ENCODE data around the gene SH2D1A. TPM values are rescaled to one million over a fixed set of nuclear protein-coding genes. Genes with fewer than 3 reads are reported as not detected.

The SH2D1A gene
- total RNA-seq, 1 donor: not detected

- no peak overlapping the region for H3K27ac ChIP-seq (ENCODE audit: low read depth, low read length)
- no peaks in the 10 kb centered on the region for H3K9me3 ChIP-seq (ENCODE audit: low read depth, low read length)
- no peak overlapping the region for H3K4me2 ChIP-seq (ENCODE audit: insufficient read depth, low read length)
- H3K4me3 ChIP-seq (ENCODE audit: insufficient read depth, low read length): no peak overlapping the region
- DNase-seq (ENCODE audit: insufficient read length, low spot score, missing footprints): no peak
- no peaks in the 10 kb centered on the region for H3K4me1 ChIP-seq (ENCODE audit: insufficient read depth, low read length)
- no peaks in the 10 kb centered on the region for H3K36me3 ChIP-seq (ENCODE audit: insufficient read depth, low read length)
- no peaks in the 10 kb centered on the region for H3K27me3 ChIP-seq (ENCODE audit: insufficient read depth, low read length)
- H4K20me1 ChIP-seq (ENCODE audit: insufficient read depth, low read length): no peaks in the 10 kb centered on the region
- H3K79me2 ChIP-seq (ENCODE audit: insufficient read depth, low read length): no peaks in the 10 kb centered on the region
- no peak for TF ChIP-seq CTCF (IDR thresholded peaks at IDR 0.05; ENCODE audit: extremely low read depth, low read depth, low read length)
- H2AFZ ChIP-seq (ENCODE audit: low read length): no peak overlapping the region
Observed at GRCh38 chrX:124335598-124335997, 10.8 kb upstream of the SH2D1A start.

- Histone ChIP-seq H3K79me2 (ENCODE audit: insufficient read depth, low read length) (no peaks in the 10 kb centered on the region), H3K4me3 (ENCODE audit: insufficient read depth, low read length) (no peak overlapping the region), H3K9me3 (ENCODE audit: low read depth, low read length) (no peaks in the 10 kb centered on the region), H2AFZ (ENCODE audit: low read length) (no peak overlapping the region), H3K27me3 (ENCODE audit: insufficient read depth, low read length) (no peaks in the 10 kb centered on the region), H3K27ac (ENCODE audit: low read depth, low read length) (no peak overlapping the region), H3K4me1 (ENCODE audit: insufficient read depth, low read length) (no peaks in the 10 kb centered on the region), H4K20me1 (ENCODE audit: insufficient read depth, low read length) (no peaks in the 10 kb centered on the region), H3K36me3 (ENCODE audit: insufficient read depth, low read length) (no peaks in the 10 kb centered on the region), H3K4me2 (ENCODE audit: insufficient read depth, low read length) (no peak overlapping the region)
- DNase-seq (ENCODE audit: insufficient read length, low spot score, missing footprints): no peak
- TF ChIP-seq CTCF (IDR thresholded peaks at IDR 0.05; ENCODE audit: extremely low read depth, low read depth, low read length): no peak
Observed at GRCh38 chrX:124337916-124338315, 8.4 kb upstream of the SH2D1A start.

- no peak for DNase-seq (ENCODE audit: insufficient read length, low spot score, missing footprints)
- H3K4me1 ChIP-seq (ENCODE audit: insufficient read depth, low read length): no peaks in the 10 kb centered on the region
- no peak for TF ChIP-seq CTCF (IDR thresholded peaks at IDR 0.05; ENCODE audit: extremely low read depth, low read depth, low read length)
- H3K9me3 ChIP-seq (ENCODE audit: low read depth, low read length): no peaks in the 10 kb centered on the region
- no peaks in the 10 kb centered on the region for H3K27me3 ChIP-seq (ENCODE audit: insufficient read depth, low read length)
- no peaks in the 10 kb centered on the region for H3K36me3 ChIP-seq (ENCODE audit: insufficient read depth, low read length)
- H2AFZ ChIP-seq (ENCODE audit: low read length): no peak overlapping the region
- no peak overlapping the region for H3K27ac ChIP-seq (ENCODE audit: low read depth, low read length)
- no peaks in the 10 kb centered on the region for H3K79me2 ChIP-seq (ENCODE audit: insufficient read depth, low read length)
- H4K20me1 ChIP-seq (ENCODE audit: insufficient read depth, low read length): no peaks in the 10 kb centered on the region
- H3K4me2 ChIP-seq (ENCODE audit: insufficient read depth, low read length): no peak overlapping the region
- H3K4me3 ChIP-seq (ENCODE audit: insufficient read depth, low read length): no peak overlapping the region
Observed at GRCh38 chrX:124338733-124339514, 7.4 kb upstream of the SH2D1A start.

- Histone ChIP-seq H3K4me2 (ENCODE audit: insufficient read depth, low read length) (no peak overlapping the region), H3K4me3 (ENCODE audit: insufficient read depth, low read length) (no peak overlapping the region), H3K79me2 (ENCODE audit: insufficient read depth, low read length) (no peaks in the 10 kb centered on the region), H4K20me1 (ENCODE audit: insufficient read depth, low read length) (no peaks in the 10 kb centered on the region), H3K4me1 (ENCODE audit: insufficient read depth, low read length) (no peaks in the 10 kb centered on the region), H3K27me3 (ENCODE audit: insufficient read depth, low read length) (no peaks in the 10 kb centered on the region), H3K9me3 (ENCODE audit: low read depth, low read length) (no peaks in the 10 kb centered on the region), H3K27ac (ENCODE audit: low read depth, low read length) (no peak overlapping the region), H3K36me3 (ENCODE audit: insufficient read depth, low read length) (no peaks in the 10 kb centered on the region), H2AFZ (ENCODE audit: low read length) (no peak overlapping the region)
- TF ChIP-seq CTCF (IDR thresholded peaks at IDR 0.05; ENCODE audit: extremely low read depth, low read depth, low read length): no peak
- no peak for DNase-seq (ENCODE audit: insufficient read length, low spot score, missing footprints)
Observed at GRCh38 chrX:124341396-124342132, 4.8 kb upstream of the SH2D1A start.
